ENCODE results near the gene PRDM5.

The PRDM5 gene

GRCh38 chr4:120856294-120856693 is 66.2 kb downstream of the PRDM5 start:
- DNase-seq (ENCODE audit: low read depth, low spot score), result no peak

- no peak for DNase-seq (ENCODE audit: low read depth, low spot score)
Observed at GRCh38 chr4:120855307-120856001, 67.1 kb downstream of the PRDM5 start.

- DNase-seq (ENCODE audit: low read depth, low spot score), result no peak
Observed at GRCh38 chr4:120853161-120853935, 69.2 kb downstream of the PRDM5 start.

- DNase-seq (ENCODE audit: low read depth, low spot score), result no peak
Observed at GRCh38 chr4:120850018-120850599, 72.4 kb downstream of the PRDM5 start.

- DNase-seq (ENCODE audit: low read depth, low spot score), result no peak
Observed at GRCh38 chr4:120847019-120847582, 75.4 kb downstream of the PRDM5 start.

GRCh38 chr4:120844528-120844921 is 78.0 kb downstream of the PRDM5 start:
- no peak for DNase-seq (ENCODE audit: low read depth, low spot score)

- no peak for DNase-seq (ENCODE audit: low read depth, low spot score)
Observed at GRCh38 chr4:120843849-120844527, 78.5 kb downstream of the PRDM5 start.

- no peak for DNase-seq (ENCODE audit: low read depth, low spot score)
Observed at GRCh38 chr4:120842031-120842430, 80.5 kb downstream of the PRDM5 start.

GRCh38 chr4:120841580-120841979 is 80.9 kb downstream of the PRDM5 start:
- no peak for DNase-seq (ENCODE audit: low read depth, low spot score)

- no peak for DNase-seq (ENCODE audit: low read depth, low spot score)
Observed at GRCh38 chr4:120839974-120840751, 82.4 kb downstream of the PRDM5 start.

GRCh38 chr4:120839334-120839973 is 83.1 kb downstream of the PRDM5 start:
- no peak for DNase-seq (ENCODE audit: low read depth, low spot score)

GRCh38 chr4:120838784-120839183 is 83.7 kb downstream of the PRDM5 start:
- DNase-seq (ENCODE audit: low read depth, low spot score), result no peak

GRCh38 chr4:120837656-120838055 is 84.9 kb downstream of the PRDM5 start:
- no peak for DNase-seq (ENCODE audit: low read depth, low spot score)

- DNase-seq (ENCODE audit: low read depth, low spot score), result no peak
Observed at GRCh38 chr4:120835342-120835741, 87.2 kb downstream of the PRDM5 start.

GRCh38 chr4:120830204-120830603 is 92.3 kb downstream of the PRDM5 start:
- DNase-seq (ENCODE audit: low read depth, low spot score), result no peak

- DNase-seq (ENCODE audit: low read depth, low spot score), result peak; percentile 76
Observed at GRCh38 chr4:120829113-120829831, 93.3 kb downstream of the PRDM5 start.

- DNase-seq (ENCODE audit: low read depth, low spot score), result no peak
Observed at GRCh38 chr4:120826853-120827252, 95.7 kb downstream of the PRDM5 start.

- no peak for DNase-seq (ENCODE audit: low read depth, low spot score)
Observed at GRCh38 chr4:120826449-120826848, 96.1 kb downstream of the PRDM5 start.

GRCh38 chr4:120824946-120825345 is 97.6 kb downstream of the PRDM5 start:
- DNase-seq (ENCODE audit: low read depth, low spot score), result no peak

- DNase-seq (ENCODE audit: low read depth, low spot score), result no peak
Observed at GRCh38 chr4:120821977-120822376, 100.5 kb downstream of the PRDM5 start.
